Measurements from ENCODE around the gene VPREB1.

- TF ChIP-seq CTCF (IDR thresholded peaks at IDR 0.05) (no peak), EZH2phosphoT487 (IDR thresholded peaks at IDR 0.05) (no peak), EZH2 (IDR thresholded peaks at IDR 0.05) (no peak)
These were observed 1.4 kb downstream of the VPREB1 start for GRCh38 chr22:22245935-22246525.

Measured in neural progenitor cell (in vitro differentiated cells).